Trophoblast cell (in vitro differentiated cells and primary cell): ENCODE measurements around the gene ALOX12.

ENCODE experiments used
- DNase-seq, 2 donors: peaks; one replicate each; pipeline ENCODE4 v3.0.0-alpha.2; 2016
- H2AFZ ChIP-seq: 2 replicates; pipeline ENCODE4 v1.6.1; 2013; ENCODE audit warnings: low read length, moderate library complexity, mild to moderate bottlenecking; ENCODE audit not compliant: insufficient read depth, poor library complexity
- H2AK5ac ChIP-seq: 2 replicates; pipeline ENCODE4 v1.6.1; 2013; ENCODE audit warnings: mild to moderate bottlenecking, low read length
- H2BK120ac ChIP-seq: 2 replicates; pipeline ENCODE4 v1.6.1; 2013; ENCODE audit warnings: low read length, mild to moderate bottlenecking, moderate library complexity; ENCODE audit not compliant: insufficient read depth, poor library complexity
- H2BK12ac ChIP-seq: 2 replicates; pipeline ENCODE4 v1.6.1; 2013; ENCODE audit warnings: mild to moderate bottlenecking, low read length, moderate library complexity
- H2BK5ac ChIP-seq: 2 replicates; pipeline ENCODE4 v1.6.1; 2013; ENCODE audit warnings: low read length, low read depth, moderate library complexity, mild to moderate bottlenecking; ENCODE audit not compliant: poor library complexity
- H3K14ac ChIP-seq: 2 replicates; pipeline ENCODE4 v1.6.1; 2013; ENCODE audit warnings: mild to moderate bottlenecking, low read length
- H3K18ac ChIP-seq: 2 replicates; pipeline ENCODE4 v1.6.1; 2013; ENCODE audit warnings: mild to moderate bottlenecking, low read length
- H3K23ac ChIP-seq: 2 replicates; pipeline ENCODE4 v1.6.1; 2013; ENCODE audit warnings: low read length
- H3K27ac ChIP-seq: 2 replicates; pipeline ENCODE4 v1.5.1; 2013; ENCODE audit warnings: low read depth, mild to moderate bottlenecking, inconsistent platforms, low read length, moderate library complexity
- H3K27me3 ChIP-seq: 2 replicates; pipeline ENCODE4 v1.6.1; 2013; ENCODE audit warnings: inconsistent platforms, mild to moderate bottlenecking, low read length, moderate library complexity; ENCODE audit not compliant: insufficient read depth
- H3K36me3 ChIP-seq, 2 experiments: 1 replicate in 1 of 2; 2 replicates in 1 of 2; pipeline ENCODE4 v1.6.1; 2013; ENCODE audit warnings: low read length in 2 of 2, mild to moderate bottlenecking in 2 of 2, moderate library complexity in 1 of 2; ENCODE audit not compliant: insufficient read depth in 2 of 2, control insufficient read depth in 1 of 2
- H3K4ac ChIP-seq: 2 replicates; pipeline ENCODE4 v1.6.1; 2013; ENCODE audit warnings: low read depth, mild to moderate bottlenecking, low read length, moderate library complexity
- H3K4me1 ChIP-seq, 2 experiments: 1 replicate in 1 of 2; 2 replicates in 1 of 2; pipeline ENCODE4 v1.6.1; 2013; ENCODE audit warnings: low read length in 2 of 2, mild to moderate bottlenecking in 2 of 2, moderate library complexity in 1 of 2; ENCODE audit not compliant: insufficient read depth in 2 of 2, control insufficient read depth in 1 of 2
- H3K4me2 ChIP-seq: 2 replicates; pipeline ENCODE4 v1.6.1; 2013; ENCODE audit warnings: inconsistent platforms, mild to moderate bottlenecking, low read length, moderate library complexity
- H3K4me3 ChIP-seq: 2 replicates; pipeline ENCODE4 v1.5.1; 2013; ENCODE audit warnings: mild to moderate bottlenecking, low read depth, low read length, inconsistent platforms
- H3K79me1 ChIP-seq: one replicate; pipeline ENCODE4 v1.6.1; 2013; ENCODE audit warnings: low read length
- H3K79me2 ChIP-seq: 2 replicates; pipeline ENCODE4 v1.6.1; 2013; ENCODE audit warnings: low read length, mild to moderate bottlenecking; ENCODE audit not compliant: control insufficient read depth, insufficient read depth, poor library complexity
- H3K9ac ChIP-seq: 2 replicates; pipeline ENCODE4 v1.6.1; 2013; ENCODE audit warnings: mild to moderate bottlenecking, low read length
- H3K9me3 ChIP-seq: 2 replicates; pipeline ENCODE4 v1.6.1; 2013; ENCODE audit warnings: low read depth, mild to moderate bottlenecking, control low read depth, inconsistent platforms, low read length; ENCODE audit not compliant: insufficient read depth
- H4K12ac ChIP-seq: 2 replicates; pipeline ENCODE4 v1.6.1; 2013; ENCODE audit warnings: low read depth, mild to moderate bottlenecking, low read length, moderate library complexity
- H4K8ac ChIP-seq: 2 replicates; pipeline ENCODE4 v1.6.1; 2013; ENCODE audit warnings: low read depth, mild to moderate bottlenecking, low read length, moderate library complexity
- H4K91ac ChIP-seq: one replicate; pipeline ENCODE4 v1.6.1; 2013; ENCODE audit warnings: low read depth, mild to moderate bottlenecking, low read length, moderate library complexity
- WGBS: extraction: QIAGEN DNeasy Blood & Tissue Kit; methylation state at CpG from one replicate; pipeline ENCODE4 v1.1.7; 2013; ENCODE audit warnings: missing lambda C conversion rate; ENCODE audit not compliant: insufficient read length, insufficient coverage; ENCODE audit errors: extremely low coverage; 5-methylcytosine and 5-hydroxymethylcytosine counted together

Gene ALOX12

DNA sequence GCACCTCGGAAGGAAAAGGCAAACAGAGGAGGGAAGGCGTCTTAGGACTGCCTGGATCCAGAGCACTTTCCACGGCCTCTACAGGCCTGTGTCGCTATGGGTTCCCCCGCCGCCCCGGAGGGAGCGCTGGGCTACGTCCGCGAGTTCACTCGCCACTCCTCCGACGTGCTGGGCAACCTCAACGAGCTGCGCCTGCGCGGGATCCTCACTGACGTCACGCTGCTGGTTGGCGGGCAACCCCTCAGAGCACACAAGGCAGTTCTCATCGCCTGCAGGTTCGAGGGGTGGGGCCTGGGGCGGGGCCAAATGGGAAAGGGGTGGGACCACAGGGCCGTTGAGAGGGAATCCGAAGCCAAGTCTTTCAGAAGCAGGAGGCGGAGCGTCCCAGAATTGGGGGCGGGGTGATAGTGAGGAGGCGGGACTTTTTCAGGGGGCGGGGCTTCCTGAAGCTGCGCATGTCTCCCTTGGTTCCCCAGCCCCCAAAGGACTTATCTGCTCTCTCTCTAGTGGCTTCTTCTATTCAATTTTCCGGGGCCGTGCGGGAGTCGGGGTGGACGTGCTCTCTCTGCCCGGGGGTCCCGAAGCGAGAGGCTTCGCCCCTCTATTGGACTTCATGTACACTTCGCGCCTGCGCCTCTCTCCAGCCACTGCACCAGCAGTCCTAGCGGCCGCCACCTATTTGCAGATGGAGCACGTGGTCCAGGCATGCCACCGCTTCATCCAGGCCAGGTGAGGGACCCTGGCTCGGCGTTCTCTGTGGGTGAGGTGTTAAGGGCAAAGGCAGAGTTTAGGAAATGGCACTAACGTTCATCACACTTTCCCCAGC lies 27.9 kb downstream of the ALOX12 start:
- no peak overlapping the region for H2AK5ac ChIP-seq
- H3K4ac ChIP-seq: no peak overlapping the region
- no peak overlapping the region for H3K18ac ChIP-seq
- no peak overlapping the region for H3K27ac ChIP-seq
- no peaks in the 10 kb centered on the region for H3K79me2 ChIP-seq
- H3K9ac ChIP-seq: no peak overlapping the region
- no peak overlapping the region for H2BK12ac ChIP-seq
- H3K27me3 ChIP-seq: peaks cover 14% of the 10 kb centered on the region
- peaks cover 6% of the 10 kb centered on the region for H3K9me3 ChIP-seq
- H3K14ac ChIP-seq: no peak overlapping the region
- no peak overlapping the region for H2BK5ac ChIP-seq
- H4K8ac ChIP-seq: peak overlapping the region; percentile 63
- H3K79me1 ChIP-seq: peaks cover 2% of the 10 kb centered on the region
- H4K91ac ChIP-seq: peak overlapping the region; percentile 16
- no peaks in the 10 kb centered on the region for H3K36me3 ChIP-seq
- H3K4me2 ChIP-seq: peak overlapping the region; percentile 56
- H3K4me1 ChIP-seq: peaks cover 9 to 17% of the 10 kb centered on the region in 2 experiments
- H3K4me3 ChIP-seq: no peak overlapping the region
- peak; percentile 84 for DNase-seq
- no peak overlapping the region for H3K23ac ChIP-seq
- no peak overlapping the region for H2BK120ac ChIP-seq
- no CpG with 5 or more reads among the region's 51 CpGs for WGBS
- peak overlapping the region; percentile 1 for H4K12ac ChIP-seq
- H2AFZ ChIP-seq: peak overlapping the region; percentile 38

DNA sequence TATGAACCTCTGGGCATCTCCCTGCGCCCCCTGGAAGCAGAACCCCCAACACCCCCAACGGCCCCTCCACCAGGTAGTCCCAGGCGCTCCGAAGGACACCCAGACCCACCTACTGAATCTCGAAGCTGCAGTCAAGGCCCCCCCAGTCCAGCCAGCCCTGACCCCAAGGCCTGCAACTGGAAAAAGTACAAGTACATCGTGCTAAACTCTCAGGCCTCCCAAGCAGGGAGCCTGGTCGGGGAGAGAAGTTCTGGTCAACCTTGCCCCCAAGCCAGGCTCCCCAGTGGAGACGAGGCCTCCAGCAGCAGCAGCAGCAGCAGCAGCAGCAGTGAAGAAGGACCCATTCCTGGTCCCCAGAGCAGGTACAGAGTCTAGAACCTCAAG lies 28.5 kb downstream of the ALOX12 start:
- no peak for DNase-seq
- H3K36me3 ChIP-seq: no peaks in the 10 kb centered on the region
- no peak overlapping the region for H4K91ac ChIP-seq
- H3K79me1 ChIP-seq: peaks cover 2% of the 10 kb centered on the region
- WGBS: no CpG with 5 or more reads among the region's 8 CpGs
- no peak overlapping the region for H2AFZ ChIP-seq
- H4K8ac ChIP-seq: no peak overlapping the region
- H3K4me2 ChIP-seq: no peak overlapping the region
- H3K23ac ChIP-seq: no peak overlapping the region
- no peak overlapping the region for H2BK120ac ChIP-seq
- no peak overlapping the region for H3K4me3 ChIP-seq
- H3K27me3 ChIP-seq: peaks cover 14% of the 10 kb centered on the region
- H3K9ac ChIP-seq: no peak overlapping the region
- no peak overlapping the region for H2BK12ac ChIP-seq
- H3K9me3 ChIP-seq: peaks cover 6% of the 10 kb centered on the region
- no peak overlapping the region for H2BK5ac ChIP-seq
- H3K18ac ChIP-seq: no peak overlapping the region
- peaks cover 9 to 17% of the 10 kb centered on the region in 2 experiments for H3K4me1 ChIP-seq
- H3K79me2 ChIP-seq: no peaks in the 10 kb centered on the region
- no peak overlapping the region for H3K14ac ChIP-seq
- H3K4ac ChIP-seq: no peak overlapping the region
- H2AK5ac ChIP-seq: no peak overlapping the region
- no peak overlapping the region for H3K27ac ChIP-seq
- no peak overlapping the region for H4K12ac ChIP-seq

DNA sequence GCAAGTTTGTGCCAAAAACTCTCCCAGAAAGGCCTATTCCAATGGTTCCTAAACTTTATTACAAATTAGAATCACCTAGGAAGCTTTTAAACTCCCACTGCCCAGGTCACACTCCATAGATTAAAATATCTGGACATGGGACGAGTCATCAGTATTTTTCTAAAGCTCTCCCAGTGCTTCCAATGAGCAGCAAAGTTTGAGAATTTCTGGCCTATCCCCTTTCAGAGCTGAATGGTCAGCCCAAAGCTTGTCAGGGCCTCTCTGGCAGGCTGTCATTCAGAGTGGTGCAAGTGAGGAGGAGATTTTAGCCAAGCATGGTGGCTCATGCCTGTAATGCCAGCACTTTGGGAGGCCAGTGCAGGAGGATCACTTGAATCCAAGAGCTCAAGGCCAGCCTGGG lies 29.4 kb downstream of the ALOX12 start:
- peaks cover 2% of the 10 kb centered on the region for H3K79me1 ChIP-seq
- no peak overlapping the region for H2AFZ ChIP-seq
- WGBS: no CpG with 5 or more reads among the region's 1 CpG

DNA sequence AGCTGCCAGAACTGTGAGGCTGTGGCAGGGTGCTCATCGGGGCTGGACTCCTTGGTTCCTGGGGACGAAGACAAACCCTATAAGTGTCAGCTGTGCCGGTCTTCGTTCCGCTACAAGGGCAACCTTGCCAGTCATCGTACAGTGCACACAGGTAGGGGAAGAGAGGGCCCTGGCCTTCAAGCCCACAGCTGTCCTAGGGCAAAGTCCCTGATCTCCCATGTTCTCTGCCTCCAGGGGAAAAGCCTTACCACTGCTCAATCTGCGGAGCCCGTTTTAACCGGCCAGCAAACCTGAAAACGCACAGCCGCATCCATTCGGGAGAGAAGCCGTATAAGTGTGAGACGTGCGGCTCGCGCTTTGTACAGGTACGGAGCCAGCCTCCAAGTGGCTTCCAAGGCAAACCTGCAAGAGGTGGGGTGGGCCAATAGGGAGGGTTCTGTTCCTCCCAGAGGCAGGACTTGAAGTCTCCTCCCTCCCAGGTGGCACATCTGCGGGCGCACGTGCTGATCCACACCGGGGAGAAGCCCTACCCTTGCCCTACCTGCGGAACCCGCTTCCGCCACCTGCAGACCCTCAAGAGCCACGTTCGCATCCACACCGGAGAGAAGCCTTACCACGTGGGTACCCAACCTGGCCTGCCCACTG lies 30.7 kb downstream of the ALOX12 start:
- Histone ChIP-seq H3K79me2 (no peaks in the 10 kb centered on the region), H3K23ac (no peak overlapping the region), H3K79me1 (peaks cover 2% of the 10 kb centered on the region), H3K9me3 (peaks cover 6% of the 10 kb centered on the region), H3K4me2 (no peak overlapping the region), H2BK12ac (no peak overlapping the region), H4K91ac (no peak overlapping the region), H3K18ac (no peak overlapping the region), H2BK5ac (no peak overlapping the region), H3K27me3 (peaks cover 14% of the 10 kb centered on the region), H2AK5ac (no peak overlapping the region), H4K12ac (no peak overlapping the region), H3K4me3 (no peak overlapping the region), H2BK120ac (no peak overlapping the region), H4K8ac (no peak overlapping the region), H3K27ac (no peak overlapping the region), H3K9ac (no peak overlapping the region), H3K36me3 (no peaks in the 10 kb centered on the region), H2AFZ (no peak overlapping the region), H3K4me1 (peaks cover 9 to 14% of the 10 kb centered on the region in 2 experiments), H3K14ac (no peak overlapping the region), H3K4ac (no peak overlapping the region)
- WGBS: no CpG with 5 or more reads among the region's 29 CpGs
- no peak for DNase-seq

More for the DNA sequence above, 29.4 kb downstream of the ALOX12 start:
- H3K9ac ChIP-seq: no peak overlapping the region
- no peak overlapping the region for H3K27ac ChIP-seq
- no peak for DNase-seq
- no peak overlapping the region for H4K12ac ChIP-seq
- no peak overlapping the region for H2BK5ac ChIP-seq
- H3K27me3 ChIP-seq: peaks cover 14% of the 10 kb centered on the region
- no peak overlapping the region for H3K4ac ChIP-seq
- no peak overlapping the region for H3K23ac ChIP-seq
- no peak overlapping the region for H2AK5ac ChIP-seq
- no peak overlapping the region for H2BK120ac ChIP-seq
- peaks cover 6% of the 10 kb centered on the region for H3K9me3 ChIP-seq
- no peak overlapping the region for H2BK12ac ChIP-seq
- no peaks in the 10 kb centered on the region for H3K36me3 ChIP-seq
- no peak overlapping the region for H3K14ac ChIP-seq
- no peak overlapping the region for H4K8ac ChIP-seq
- H3K4me1 ChIP-seq: peaks cover 9 to 14% of the 10 kb centered on the region in 2 experiments
- H3K4me3 ChIP-seq: no peak overlapping the region
- H3K4me2 ChIP-seq: no peak overlapping the region
- no peak overlapping the region for H3K18ac ChIP-seq
- H3K79me2 ChIP-seq: no peaks in the 10 kb centered on the region
- H4K91ac ChIP-seq: no peak overlapping the region
